LNCaP clone FGC (cell line): ENCODE data around the gene AP2A2.
A peak's percentile ranks its signal among the peaks of the same experiment; 100 is the strongest.

Experiments
- DNase-seq: peaks from one replicate; pipeline ENCODE4 v3.0.0-alpha.2; 2011; ENCODE audit warnings: low read depth
- H3K4me3 ChIP-seq: 2 replicates; pipeline ENCODE4 v1.5.1; 2011; ENCODE audit warnings: mild to moderate bottlenecking, low read depth, low read length, control low read depth
- CTCF ChIP-seq: IDR thresholded peaks from 2 replicates; pipeline ENCODE4 v1.5.1; 2012; ENCODE audit warnings: mild to moderate bottlenecking; ENCODE audit not compliant: control insufficient read depth, insufficient read depth; ENCODE audit errors: extremely low read depth

The AP2A2 gene

GRCh38 chr11:925496-926301, at the start of gene AP2A2:
TSS of gene AP2A2 (plus strand) at chr11:925870. CDS start at chr11:926022, 152 bp downstream.
- TF ChIP-seq CTCF, result peak; percentile 97
- peak; percentile 30 for DNase-seq
- peak within 1 kb of the TSS; percentile 63 for H3K4me3 ChIP-seq

GRCh38 chr11:876545-876944, 49.1 kb upstream of the AP2A2 start:
- DNase-seq, result peak; percentile 76
- TF ChIP-seq CTCF, result no peak
- no peak overlapping the region for H3K4me3 ChIP-seq

- no peak overlapping the region for H3K4me3 ChIP-seq
- DNase-seq, result peak; percentile 31
- TF ChIP-seq CTCF, result no peak
Observed at GRCh38 chr11:877565-877964, 48.1 kb upstream of the AP2A2 start.

- no peak for DNase-seq
- H3K4me3 ChIP-seq, result no peak overlapping the region
- no peak for TF ChIP-seq CTCF
Observed at GRCh38 chr11:880447-880846, 45.2 kb upstream of the AP2A2 start.

GRCh38 chr11:882596-882995, 43.1 kb upstream of the AP2A2 start:
- no peak overlapping the region for H3K4me3 ChIP-seq
- TF ChIP-seq CTCF, result no peak
- no peak for DNase-seq

- H3K4me3 ChIP-seq, result no peak overlapping the region
- TF ChIP-seq CTCF, result no peak
- DNase-seq, result no peak
Observed at GRCh38 chr11:883527-883926, 42.1 kb upstream of the AP2A2 start.

- H3K4me3 ChIP-seq, result no peak overlapping the region
- TF ChIP-seq CTCF, result no peak
- DNase-seq, result no peak
Observed at GRCh38 chr11:884578-885070, 41.0 kb upstream of the AP2A2 start.
